ENCODE data around the gene IGLL1.

DNA sequence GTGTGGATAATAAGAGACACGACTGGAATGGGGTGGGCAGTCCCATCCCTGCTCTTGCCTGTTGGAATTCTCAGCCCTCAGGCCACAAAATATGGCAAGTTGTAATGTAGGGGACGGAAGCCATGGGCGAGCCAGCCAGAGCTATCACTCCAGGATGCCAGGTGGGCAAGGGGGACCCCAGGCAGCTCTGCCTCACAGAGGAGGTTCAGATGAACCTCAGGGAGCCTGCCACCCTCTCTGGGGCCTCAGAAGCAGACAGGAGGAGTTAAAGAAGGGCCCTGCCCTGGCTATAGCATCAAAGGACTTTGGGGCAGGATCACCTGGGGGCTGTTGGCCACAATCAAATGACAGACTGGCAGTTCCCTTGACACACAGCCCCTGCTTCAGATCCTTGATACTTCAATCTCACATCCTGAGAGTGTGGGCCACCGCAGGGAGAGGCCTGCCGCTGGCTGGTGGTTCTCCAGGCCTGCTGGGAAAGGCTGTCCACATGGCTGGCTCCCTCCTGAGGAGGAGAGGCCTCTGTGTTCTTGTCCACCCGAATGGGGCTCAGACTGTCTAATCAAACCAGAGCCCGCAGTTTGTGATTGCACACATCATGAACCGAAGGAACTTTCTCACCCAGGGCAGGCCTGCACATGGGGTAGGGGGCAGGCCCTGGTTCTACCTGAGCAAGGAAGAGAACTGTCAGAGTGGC lies 31.4 kb downstream of the IGLL1 start:
- no peak for TF ChIP-seq EZH2phosphoT487 (IDR thresholded peaks at IDR 0.05; ENCODE audit: borderline replicate concordance, low read depth, low read length)
- TF ChIP-seq, protein P1, sequence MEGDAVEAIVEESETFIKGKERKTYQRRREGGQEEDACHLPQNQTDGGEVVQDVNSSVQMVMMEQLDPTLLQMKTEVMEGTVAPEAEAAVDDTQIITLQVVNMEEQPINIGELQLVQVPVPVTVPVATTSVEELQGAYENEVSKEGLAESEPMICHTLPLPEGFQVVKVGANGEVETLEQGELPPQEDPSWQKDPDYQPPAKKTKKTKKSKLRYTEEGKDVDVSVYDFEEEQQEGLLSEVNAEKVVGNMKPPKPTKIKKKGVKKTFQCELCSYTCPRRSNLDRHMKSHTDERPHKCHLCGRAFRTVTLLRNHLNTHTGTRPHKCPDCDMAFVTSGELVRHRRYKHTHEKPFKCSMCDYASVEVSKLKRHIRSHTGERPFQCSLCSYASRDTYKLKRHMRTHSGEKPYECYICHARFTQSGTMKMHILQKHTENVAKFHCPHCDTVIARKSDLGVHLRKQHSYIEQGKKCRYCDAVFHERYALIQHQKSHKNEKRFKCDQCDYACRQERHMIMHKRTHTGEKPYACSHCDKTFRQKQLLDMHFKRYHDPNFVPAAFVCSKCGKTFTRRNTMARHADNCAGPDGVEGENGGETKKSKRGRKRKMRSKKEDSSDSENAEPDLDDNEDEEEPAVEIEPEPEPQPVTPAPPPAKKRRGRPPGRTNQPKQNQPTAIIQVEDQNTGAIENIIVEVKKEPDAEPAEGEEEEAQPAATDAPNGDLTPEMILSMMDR (conservative IDR thresholded peaks at IDR 0.05; ENCODE audit: low read length): no peak
